Ishikawa (cell line): ENCODE data around the gene MYCL.

Source experiments
- CEBPB ChIP-seq: IDR thresholded peaks from 2 replicates; pipeline ENCODE4 v1.6.1; 2012
- EP300 ChIP-seq: IDR thresholded peaks from 2 replicates; pipeline ENCODE4 v1.6.1; 2012; ENCODE audit warnings: borderline replicate concordance
- TF ChIP-seq, protein P1 (sequence below): IDR thresholded peaks from 2 replicates; pipeline ENCODE4 v1.6.1; 2012
- TF ChIP-seq, protein P2 (sequence below): IDR thresholded peaks from 2 replicates; pipeline ENCODE4 v1.6.1; 2012; ENCODE audit warnings: low read depth, mild to moderate bottlenecking

DNA sequence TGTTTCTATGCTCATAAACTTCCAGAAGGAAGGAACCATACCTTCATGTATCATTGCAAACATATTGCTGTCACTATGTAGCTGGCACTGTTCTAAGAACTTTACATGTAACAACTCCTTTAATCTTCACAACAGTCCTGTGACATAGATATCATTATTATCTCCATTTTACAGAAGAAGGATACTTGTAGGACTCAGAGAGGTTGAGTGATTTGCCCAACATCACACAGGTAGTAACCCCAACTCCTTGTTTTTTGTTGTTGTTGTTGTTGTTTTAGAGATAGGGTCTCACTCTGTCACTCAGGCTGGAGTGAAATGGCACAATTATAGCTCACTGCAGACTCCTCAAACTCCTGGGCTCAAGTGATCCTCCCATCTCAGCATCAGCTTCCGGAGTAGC lies 10.8 kb downstream of the MYCL start:
- no peak for TF ChIP-seq EP300
- TF ChIP-seq, protein P1, sequence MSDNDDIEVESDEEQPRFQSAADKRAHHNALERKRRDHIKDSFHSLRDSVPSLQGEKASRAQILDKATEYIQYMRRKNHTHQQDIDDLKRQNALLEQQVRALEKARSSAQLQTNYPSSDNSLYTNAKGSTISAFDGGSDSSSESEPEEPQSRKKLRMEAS: no peak
- TF ChIP-seq, protein P2, sequence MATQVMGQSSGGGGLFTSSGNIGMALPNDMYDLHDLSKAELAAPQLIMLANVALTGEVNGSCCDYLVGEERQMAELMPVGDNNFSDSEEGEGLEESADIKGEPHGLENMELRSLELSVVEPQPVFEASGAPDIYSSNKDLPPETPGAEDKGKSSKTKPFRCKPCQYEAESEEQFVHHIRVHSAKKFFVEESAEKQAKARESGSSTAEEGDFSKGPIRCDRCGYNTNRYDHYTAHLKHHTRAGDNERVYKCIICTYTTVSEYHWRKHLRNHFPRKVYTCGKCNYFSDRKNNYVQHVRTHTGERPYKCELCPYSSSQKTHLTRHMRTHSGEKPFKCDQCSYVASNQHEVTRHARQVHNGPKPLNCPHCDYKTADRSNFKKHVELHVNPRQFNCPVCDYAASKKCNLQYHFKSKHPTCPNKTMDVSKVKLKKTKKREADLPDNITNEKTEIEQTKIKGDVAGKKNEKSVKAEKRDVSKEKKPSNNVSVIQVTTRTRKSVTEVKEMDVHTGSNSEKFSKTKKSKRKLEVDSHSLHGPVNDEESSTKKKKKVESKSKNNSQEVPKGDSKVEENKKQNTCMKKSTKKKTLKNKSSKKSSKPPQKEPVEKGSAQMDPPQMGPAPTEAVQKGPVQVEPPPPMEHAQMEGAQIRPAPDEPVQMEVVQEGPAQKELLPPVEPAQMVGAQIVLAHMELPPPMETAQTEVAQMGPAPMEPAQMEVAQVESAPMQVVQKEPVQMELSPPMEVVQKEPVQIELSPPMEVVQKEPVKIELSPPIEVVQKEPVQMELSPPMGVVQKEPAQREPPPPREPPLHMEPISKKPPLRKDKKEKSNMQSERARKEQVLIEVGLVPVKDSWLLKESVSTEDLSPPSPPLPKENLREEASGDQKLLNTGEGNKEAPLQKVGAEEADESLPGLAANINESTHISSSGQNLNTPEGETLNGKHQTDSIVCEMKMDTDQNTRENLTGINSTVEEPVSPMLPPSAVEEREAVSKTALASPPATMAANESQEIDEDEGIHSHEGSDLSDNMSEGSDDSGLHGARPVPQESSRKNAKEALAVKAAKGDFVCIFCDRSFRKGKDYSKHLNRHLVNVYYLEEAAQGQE: no peak
- TF ChIP-seq CEBPB: no peak
